ENCODE results near the gene NARS2. TPM values are rescaled to one million over a fixed set of nuclear protein-coding genes. Genes with fewer than 3 reads are reported as not detected.
A peak's percentile ranks its signal among the peaks of the same experiment; 100 is the strongest.

The NARS2 gene
- total RNA-seq, 1 experiment from 2014 or later, result 30.2 TPM

DNA sequence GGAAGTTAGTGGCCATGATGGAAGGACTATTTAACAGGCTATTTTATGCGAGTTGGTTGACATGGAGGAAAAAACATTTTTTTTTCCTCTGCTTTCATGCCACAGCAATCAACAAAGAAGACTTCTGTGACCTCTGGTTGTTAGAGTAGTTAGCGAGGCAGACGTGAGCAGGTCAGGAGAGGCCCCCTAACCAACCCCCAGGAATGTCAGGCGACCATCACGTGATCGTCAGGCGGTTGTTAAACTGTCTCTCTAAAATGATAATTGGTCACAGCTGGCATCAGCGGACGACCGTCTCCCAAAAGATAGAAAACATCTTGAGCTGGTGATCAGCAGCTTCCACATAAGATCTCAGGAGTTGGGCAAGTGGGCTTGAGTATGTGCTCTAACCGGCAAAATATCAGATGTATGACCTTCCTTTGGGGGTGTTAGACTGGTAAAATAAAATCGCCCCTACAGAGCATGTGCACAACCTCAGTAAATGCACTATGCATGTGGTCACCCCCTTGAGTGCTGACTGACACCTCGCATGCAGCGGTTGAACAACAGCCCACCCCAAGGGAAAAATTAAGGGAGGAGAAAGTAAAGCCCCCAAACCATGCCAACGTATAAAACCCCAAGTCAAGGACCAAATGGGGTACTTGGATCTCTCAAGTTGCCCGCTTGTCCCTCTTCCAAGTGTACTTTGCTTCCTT lies 20.9 kb upstream of the NARS2 start:
- Histone ChIP-seq H3K9me3 (replicated peaks) (0 out of 2 replicates have a peak, but pooled peaks cover 2% of the 10 kb centered on the region), H3K27me3 (no peaks in the 10 kb centered on the region), H3K27ac (peak overlapping the region; percentile 52), H3K4me3 (peak overlapping the region; percentile 49), H3K4me1 (peaks cover 8% of the 10 kb centered on the region), H3K36me3 (no peaks in the 10 kb centered on the region)
- DNase-seq, result peak; percentile 71 to 74

DNA sequence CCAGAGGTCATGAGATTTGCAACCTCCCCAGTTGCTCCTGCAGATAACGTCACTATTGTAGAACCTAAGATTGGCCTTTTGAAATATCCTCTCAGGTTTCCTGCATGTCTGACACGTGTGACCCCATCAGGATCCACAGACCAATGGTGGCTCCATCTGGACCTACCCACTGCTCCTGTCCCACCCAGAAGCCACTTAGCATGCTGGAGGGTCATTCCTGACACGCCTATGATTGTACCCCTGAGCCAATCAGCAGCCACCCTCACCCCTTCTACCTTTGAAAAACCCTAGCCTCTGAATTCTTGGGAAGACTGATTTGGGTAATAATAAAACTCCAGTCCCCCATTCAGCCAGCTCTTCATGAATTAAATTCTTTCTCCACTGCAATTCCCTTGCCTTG lies 20.1 kb upstream of the NARS2 start:
- no peak overlapping the region for H3K4me3 ChIP-seq
- H3K9me3 ChIP-seq (replicated peaks), result 0 out of 2 replicates have a peak, but pooled peaks cover 2% of the 10 kb centered on the region
- H3K4me1 ChIP-seq, result peaks cover 8% of the 10 kb centered on the region
- no peaks in the 10 kb centered on the region for H3K27me3 ChIP-seq
- DNase-seq, result no peak
- peak overlapping the region; percentile 52; the same call in 1 of the 2 replicates for H3K27ac ChIP-seq
- no peaks in the 10 kb centered on the region for H3K36me3 ChIP-seq

DNA sequence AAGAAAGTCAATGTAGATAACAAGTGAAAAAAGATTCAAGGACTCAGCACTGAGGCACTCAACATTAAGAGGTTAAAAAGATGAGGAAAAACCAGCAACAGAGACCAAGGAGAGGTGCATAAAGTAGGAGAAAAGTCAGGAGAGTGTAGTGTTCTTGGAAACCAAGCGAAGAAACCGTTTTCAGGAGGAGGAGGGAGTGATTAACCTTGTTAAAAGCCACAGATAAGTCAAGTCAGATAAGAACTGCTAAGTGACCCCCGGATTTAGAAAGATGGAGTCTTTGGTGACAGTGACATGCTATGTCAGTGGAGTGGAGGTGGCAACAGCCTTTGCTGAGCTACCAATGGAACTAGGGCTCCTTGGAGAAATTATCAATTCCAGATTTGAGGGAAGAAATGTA lies 13.9 kb upstream of the NARS2 start:
- DNase-seq, result no peak
- no peaks in the 10 kb centered on the region for H3K4me1 ChIP-seq
- no peak overlapping the region for H3K27ac ChIP-seq
- no peaks in the 10 kb centered on the region for H3K9me3 ChIP-seq (replicated peaks)
- H3K36me3 ChIP-seq, result no peaks in the 10 kb centered on the region
- H3K27me3 ChIP-seq, result no peaks in the 10 kb centered on the region
- no peak overlapping the region for H3K4me3 ChIP-seq

DNA sequence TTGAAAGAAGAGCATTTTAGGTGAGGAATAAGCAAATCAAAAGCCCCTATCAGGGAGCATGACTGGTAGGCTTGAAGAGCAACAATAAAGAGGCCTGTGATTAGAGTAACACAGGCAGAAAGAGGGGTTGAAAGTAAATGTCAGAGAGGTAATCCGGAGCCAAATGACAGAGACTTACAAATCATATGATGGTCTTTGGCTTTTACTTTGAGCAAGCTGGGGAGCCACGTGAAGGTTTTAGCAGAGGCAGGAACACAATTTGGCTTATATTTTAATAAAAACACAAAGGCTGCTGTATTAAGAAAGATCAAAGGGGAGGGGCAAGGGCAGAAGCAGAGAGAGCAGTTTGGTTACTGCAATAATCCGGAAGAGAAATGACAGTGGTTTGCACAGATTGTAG lies 12.8 kb upstream of the NARS2 start:
- no peak overlapping the region for H3K27ac ChIP-seq

DNA sequence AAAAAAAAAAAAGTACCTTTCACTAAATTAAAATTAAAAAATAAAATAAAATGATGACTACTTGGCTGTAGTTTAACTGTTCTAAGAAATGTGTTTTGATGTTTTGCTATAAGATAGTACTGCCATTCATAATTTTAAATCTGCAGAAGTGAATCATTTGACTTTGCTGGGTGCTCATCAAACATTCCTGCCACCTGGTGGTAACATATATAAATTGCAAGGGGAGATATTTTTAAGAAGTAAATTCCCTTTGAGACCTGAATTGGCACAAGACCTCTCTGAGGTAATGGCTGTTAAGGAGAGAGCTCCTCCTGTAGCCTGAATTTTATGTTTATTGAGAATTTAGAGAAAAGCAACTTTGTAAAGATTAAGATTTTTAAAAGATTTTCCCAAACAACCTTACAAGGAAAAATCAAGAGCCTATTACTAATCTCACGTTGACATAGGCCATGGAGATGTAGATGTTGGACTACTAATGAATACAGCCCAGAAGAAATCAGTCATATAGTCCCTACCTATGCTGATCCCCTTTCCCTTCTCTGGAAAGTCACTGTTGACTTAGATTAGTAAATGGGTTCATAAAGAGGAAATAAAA lies 11.9 kb upstream of the NARS2 start:
- H3K4me3 ChIP-seq, result no peak overlapping the region
- no peak overlapping the region for H3K27ac ChIP-seq
- no peaks in the 10 kb centered on the region for H3K9me3 ChIP-seq (replicated peaks)
- DNase-seq, result peak in 1 of 2 experiments; percentile 59
- H3K27me3 ChIP-seq, result no peaks in the 10 kb centered on the region
- H3K4me1 ChIP-seq, result no peaks in the 10 kb centered on the region
- H3K36me3 ChIP-seq, result no peaks in the 10 kb centered on the region

More for the DNA sequence above, 12.8 kb upstream of the NARS2 start:
- no peak for DNase-seq
- H3K4me3 ChIP-seq, result no peak overlapping the region
- no peaks in the 10 kb centered on the region for H3K4me1 ChIP-seq
- no peaks in the 10 kb centered on the region for H3K9me3 ChIP-seq (replicated peaks)
- no peaks in the 10 kb centered on the region for H3K36me3 ChIP-seq
- H3K27me3 ChIP-seq, result no peaks in the 10 kb centered on the region

DNA sequence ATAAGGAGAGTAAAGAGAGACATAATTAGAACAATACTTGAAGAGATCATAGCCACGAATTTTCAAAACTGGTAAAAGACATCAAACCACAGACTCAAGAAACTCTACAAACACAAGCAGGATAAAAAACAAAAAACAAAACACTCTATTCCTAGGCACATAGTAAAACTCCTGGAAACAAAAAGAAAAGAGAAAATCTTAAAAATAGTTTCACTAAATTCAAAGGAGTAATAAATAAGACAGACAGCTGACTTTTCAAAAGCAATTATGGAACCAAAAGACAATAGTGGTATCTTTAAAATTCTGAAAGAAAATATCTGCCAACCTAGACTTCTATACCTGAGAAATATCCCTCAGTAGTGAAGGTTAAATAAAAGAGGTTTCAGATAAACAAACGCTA lies 9.2 kb upstream of the NARS2 start:
- Histone ChIP-seq H3K4me1 (no peaks in the 10 kb centered on the region), H3K36me3 (no peaks in the 10 kb centered on the region), H3K27me3 (no peaks in the 10 kb centered on the region), H3K27ac (no peak overlapping the region), H3K9me3 (replicated peaks) (no peaks in the 10 kb centered on the region), H3K4me3 (no peak overlapping the region)
- DNase-seq, result no peak

DNA sequence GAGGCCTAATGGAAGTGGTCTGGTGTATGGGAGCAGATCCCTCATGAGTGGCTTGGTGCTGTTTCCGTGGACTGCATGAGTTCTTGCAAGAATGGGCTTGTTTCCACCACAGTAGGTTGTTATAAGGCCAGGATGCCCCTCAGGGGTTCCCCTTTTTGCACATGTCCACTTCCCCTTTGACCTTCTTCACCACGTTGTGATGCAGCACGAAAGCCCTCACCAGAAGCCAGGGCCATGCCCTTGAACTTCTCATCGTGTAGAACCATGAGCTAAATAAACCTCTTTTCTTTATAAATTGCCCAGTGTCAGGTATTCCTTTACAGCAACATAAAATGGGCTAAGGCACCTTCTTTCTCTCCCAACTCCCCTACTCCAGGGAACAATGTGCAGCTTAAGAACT lies 2.8 kb upstream of the NARS2 start:
- no peaks in the 10 kb centered on the region for H3K9me3 ChIP-seq (replicated peaks)
- H3K4me3 ChIP-seq, result no peak overlapping the region
- no peaks in the 10 kb centered on the region for H3K27me3 ChIP-seq
- H3K36me3 ChIP-seq, result no peaks in the 10 kb centered on the region
- no peaks in the 10 kb centered on the region for H3K4me1 ChIP-seq
- no peak overlapping the region for H3K27ac ChIP-seq
- no peak for DNase-seq

DNA sequence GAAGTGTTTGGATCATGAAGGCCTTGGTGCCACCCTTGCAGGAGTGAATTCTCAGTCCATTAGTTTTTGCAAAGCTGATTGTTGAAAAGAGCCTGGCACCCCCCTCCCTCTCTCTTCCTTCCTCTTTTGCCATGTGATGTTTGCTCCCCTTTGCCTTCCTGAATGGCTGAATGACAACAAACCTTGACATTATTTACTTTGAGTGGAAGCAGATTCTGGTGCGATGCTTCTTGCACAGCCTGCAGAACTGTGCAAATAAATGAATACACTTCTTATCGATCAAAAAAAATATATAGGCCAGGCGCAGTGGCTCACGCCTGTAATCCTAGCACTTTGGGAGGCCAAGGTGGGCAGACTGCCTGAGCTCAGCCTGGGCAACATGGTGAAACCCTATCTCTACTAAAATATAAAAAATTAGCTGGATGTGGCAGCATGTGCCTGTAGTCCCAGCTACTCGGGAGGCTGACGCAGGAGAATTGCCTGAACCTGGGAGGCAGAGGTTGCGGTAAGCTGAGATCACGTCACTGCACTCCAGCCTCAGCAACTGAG lies 2.0 kb upstream of the NARS2 start:
- H3K4me1 ChIP-seq, result no peaks in the 10 kb centered on the region
- no peak overlapping the region for H3K4me3 ChIP-seq
- no peaks in the 10 kb centered on the region for H3K9me3 ChIP-seq (replicated peaks)
- DNase-seq, result no peak
- no peaks in the 10 kb centered on the region for H3K36me3 ChIP-seq
- no peak overlapping the region for H3K27ac ChIP-seq
- no peaks in the 10 kb centered on the region for H3K27me3 ChIP-seq

DNA sequence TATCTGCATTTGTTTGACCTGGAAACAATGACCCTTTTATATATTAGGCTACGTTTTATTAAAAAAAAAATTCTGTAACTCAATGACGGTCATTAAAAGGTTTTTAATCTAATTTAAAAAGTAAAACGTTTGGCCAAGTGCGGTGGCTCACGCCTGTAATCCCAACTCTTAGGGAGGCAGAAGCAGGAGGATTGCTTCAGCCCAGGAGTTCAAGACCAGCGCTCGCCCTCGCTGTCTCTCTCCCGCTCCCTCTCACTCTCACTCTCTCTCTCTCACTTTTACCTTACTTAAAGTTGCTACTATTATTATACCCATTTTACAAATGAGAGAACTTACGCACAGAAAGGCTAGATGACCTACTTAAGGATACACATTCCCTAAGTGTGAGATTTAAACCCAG lies 814 bp upstream of the NARS2 start:
- Histone ChIP-seq H3K4me1 (no peaks in the 10 kb centered on the region), H3K27ac (no peak overlapping the region), H3K36me3 (peaks cover 4% of the 10 kb centered on the region; the same call in 1 of the 2 replicates)

DNA sequence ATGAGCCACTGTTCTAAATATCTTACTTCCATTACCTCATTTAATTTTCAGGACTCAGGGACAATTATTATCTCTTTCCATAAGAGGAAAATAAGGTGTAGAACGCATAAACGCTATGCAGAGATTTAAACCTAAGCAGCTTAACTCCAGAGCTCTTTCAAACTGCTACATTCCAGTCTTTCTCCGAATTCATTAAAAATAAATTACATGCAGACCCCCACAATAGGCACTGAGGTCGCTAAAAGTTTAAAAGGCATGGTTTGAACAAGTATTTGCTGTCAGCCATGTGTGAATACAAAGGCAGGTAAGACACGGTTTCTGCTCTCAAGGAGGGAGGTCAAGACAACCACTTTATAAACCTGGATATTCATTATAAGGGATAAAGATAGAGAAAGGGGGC lies 983 bp downstream of the NARS2 start:
- Histone ChIP-seq H3K27ac (peak overlapping the region; percentile 65; the same call in 1 of the 2 replicates), H3K4me3 (peak overlapping the region; percentile 69)
- no peak for DNase-seq

More for the DNA sequence above, 814 bp upstream of the NARS2 start:
- no peaks in the 10 kb centered on the region for H3K9me3 ChIP-seq (replicated peaks)
- H3K27me3 ChIP-seq, result no peaks in the 10 kb centered on the region
- DNase-seq, result no peak
- peak overlapping the region; percentile 69 for H3K4me3 ChIP-seq

DNA sequence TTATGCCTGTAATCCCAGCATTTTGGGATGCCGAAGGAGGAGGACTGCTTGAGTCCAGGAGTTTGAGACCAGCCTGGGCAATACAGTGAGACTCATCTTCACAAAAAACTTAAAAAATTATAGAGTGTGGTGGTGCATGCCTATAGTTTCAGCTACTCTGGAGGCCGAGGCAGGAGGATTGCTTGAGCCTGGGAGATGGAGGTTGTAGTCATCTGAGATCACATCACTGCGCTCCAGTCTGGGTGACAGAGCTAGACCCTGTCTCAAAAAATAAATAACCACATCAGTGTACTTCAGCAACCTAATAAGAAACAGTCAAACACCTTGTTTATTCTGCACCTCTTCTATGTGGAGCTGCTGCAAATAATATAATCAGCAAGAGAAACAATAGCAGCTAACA lies 1.4 kb downstream of the NARS2 start:
- DNase-seq, result no peak
- no peaks in the 10 kb centered on the region for H3K4me1 ChIP-seq
- no peaks in the 10 kb centered on the region for H3K9me3 ChIP-seq (replicated peaks)
- H3K4me3 ChIP-seq, result peak overlapping the region; percentile 69
- peaks cover 19% of the 10 kb centered on the region for H3K36me3 ChIP-seq
- no peaks in the 10 kb centered on the region for H3K27me3 ChIP-seq
- no peak overlapping the region for H3K27ac ChIP-seq

More for the DNA sequence above, 983 bp downstream of the NARS2 start:
- Histone ChIP-seq H3K27me3 (no peaks in the 10 kb centered on the region), H3K4me1 (no peaks in the 10 kb centered on the region), H3K36me3 (peaks cover 15% of the 10 kb centered on the region), H3K9me3 (replicated peaks) (no peaks in the 10 kb centered on the region)

DNA sequence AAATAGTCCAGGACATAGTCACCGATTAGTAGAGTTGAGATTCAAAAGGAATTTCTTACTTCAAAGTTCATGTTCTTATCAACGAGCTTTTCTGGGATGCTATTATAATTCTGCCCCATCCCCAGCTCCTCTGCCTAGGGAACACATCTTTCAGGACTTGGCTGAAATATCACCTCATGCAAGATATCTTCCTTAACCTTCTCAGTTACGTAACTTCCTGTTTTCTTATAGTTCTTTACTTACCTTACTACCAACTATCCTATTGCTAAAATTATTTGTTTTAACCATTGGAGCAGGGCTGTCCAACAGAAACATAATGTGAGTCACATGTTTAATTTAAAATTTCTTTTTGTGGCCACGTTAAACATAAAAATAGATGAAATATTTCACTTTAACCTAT lies 2.3 kb downstream of the NARS2 start:
- H3K27me3 ChIP-seq, result no peaks in the 10 kb centered on the region
- no peak overlapping the region for H3K4me3 ChIP-seq
- no peak overlapping the region for H3K27ac ChIP-seq
- DNase-seq, result no peak
- no peaks in the 10 kb centered on the region for H3K9me3 ChIP-seq (replicated peaks)
- H3K4me1 ChIP-seq, result no peaks in the 10 kb centered on the region
- peaks cover 28% of the 10 kb centered on the region for H3K36me3 ChIP-seq

DNA sequence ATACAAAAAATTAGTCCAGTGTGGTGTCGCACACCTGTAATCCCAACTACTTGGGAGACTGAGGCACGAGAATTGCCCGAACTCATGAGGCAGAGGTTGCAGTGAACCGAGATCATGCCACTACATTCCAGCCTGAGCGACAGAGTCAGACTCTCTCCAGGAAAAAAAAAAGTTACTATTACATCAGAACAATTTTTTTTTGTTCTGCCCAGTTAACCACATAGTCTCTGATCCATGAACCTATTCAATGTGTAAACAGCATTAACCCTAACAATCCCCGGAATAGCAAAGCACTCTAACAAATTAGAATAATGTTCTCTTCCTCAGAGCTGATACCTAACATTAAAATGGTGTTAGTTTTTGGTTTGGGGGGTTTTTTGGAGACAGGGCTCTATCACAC lies 4.6 kb downstream of the NARS2 start:
- Histone ChIP-seq H3K27me3 (no peaks in the 10 kb centered on the region), H3K4me1 (no peaks in the 10 kb centered on the region), H3K9me3 (replicated peaks) (no peaks in the 10 kb centered on the region), H3K27ac (no peak overlapping the region), H3K36me3 (peaks cover 38% of the 10 kb centered on the region), H3K4me3 (no peak overlapping the region)
- no peak for DNase-seq

DNA sequence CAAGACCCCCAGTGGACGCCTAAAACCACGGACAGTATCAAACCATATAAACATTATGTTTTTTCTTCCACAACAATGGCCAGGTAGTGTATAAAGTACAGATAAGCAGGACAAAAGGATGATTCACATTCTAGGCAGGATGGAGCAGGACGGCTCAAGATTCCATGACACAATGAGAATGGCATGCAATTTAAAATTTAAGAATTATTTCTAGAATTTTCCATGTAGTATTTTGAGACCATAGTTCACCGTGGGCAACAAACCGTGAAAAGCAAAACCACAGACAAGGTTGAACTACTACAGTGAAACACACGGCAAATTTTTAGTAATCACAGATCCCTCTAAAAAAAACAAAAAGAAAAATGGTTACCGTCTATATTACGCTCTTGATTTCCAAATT lies 7.5 kb downstream of the NARS2 start:
- Histone ChIP-seq H3K27me3 (no peaks in the 10 kb centered on the region), H3K36me3 (peaks cover 43% of the 10 kb centered on the region), H3K4me1 (no peaks in the 10 kb centered on the region), H3K27ac (no peak overlapping the region), H3K4me3 (no peak overlapping the region), H3K9me3 (replicated peaks) (no peaks in the 10 kb centered on the region)
- DNase-seq, result no peak

Data from SJCRH30 (cell line).